NT2/D1 (cell line): Measurements from ENCODE around the gene PNPLA3.

Experiments used
- DNase-seq: peaks from one replicate; pipeline ENCODE4 v3.0.0-alpha.2; 2011; ENCODE audit warnings: low read depth, low spot score
- H3K27me3 ChIP-seq: 2 replicates; pipeline ENCODE4 v1.6.0; 2011; ENCODE audit warnings: mild to moderate bottlenecking; ENCODE audit not compliant: insufficient read length, insufficient read depth
- H3K36me3 ChIP-seq: 2 replicates; pipeline ENCODE4 v1.6.1; 2011; ENCODE audit warnings: mild to moderate bottlenecking, low read length, mixed read lengths; ENCODE audit not compliant: insufficient read depth, insufficient read length
- H3K4me1 ChIP-seq: 2 replicates; pipeline ENCODE4 v1.5.1; 2011; ENCODE audit not compliant: insufficient read depth, insufficient read length
- H3K4me3 ChIP-seq: 2 replicates; pipeline ENCODE4 v1.5.1; 2011; ENCODE audit warnings: low read depth; ENCODE audit not compliant: insufficient read length
- H3K9ac ChIP-seq: 2 replicates; pipeline ENCODE4 v1.6.0; 2011; ENCODE audit warnings: low read depth; ENCODE audit not compliant: insufficient read length
- H3K9me3 ChIP-seq: 2 replicates; pipeline ENCODE4 v1.5.1; 2011; ENCODE audit warnings: mild to moderate bottlenecking, low read length; ENCODE audit not compliant: insufficient read depth
- SUZ12 ChIP-seq: IDR thresholded peaks from 2 replicates; pipeline ENCODE4 v1.6.1; 2011; ENCODE audit not compliant: insufficient read length, insufficient read depth; ENCODE audit errors: extremely low read depth
- YY1 ChIP-seq: IDR thresholded peaks from 2 replicates; pipeline ENCODE4 v1.6.1; 2011; ENCODE audit not compliant: insufficient read length, insufficient read depth
- ZNF274 ChIP-seq: IDR thresholded peaks from 2 replicates; pipeline ENCODE4 v1.6.1; 2011; ENCODE audit warnings: mild to moderate bottlenecking, low read depth, low read length

The PNPLA3 gene

GRCh38 chr22:43971112-43971511, 47.5 kb downstream of the PNPLA3 start:
- no peak overlapping the region for H3K9ac ChIP-seq

GRCh38 chr22:43972931-43973462, 49.4 kb downstream of the PNPLA3 start:
- Histone ChIP-seq H3K4me1 (no peaks in the 10 kb centered on the region), H3K9ac (no peak overlapping the region), H3K36me3 (peaks cover 87% of the 10 kb centered on the region), H3K27me3 (no peaks in the 10 kb centered on the region), H3K9me3 (no peaks in the 10 kb centered on the region), H3K4me3 (no peak overlapping the region)
- TF ChIP-seq YY1 (no peak), SUZ12 (no peak), ZNF274 (no peak)
- DNase-seq, result no peak

More at GRCh38 chr22:43971112-43971511, 47.5 kb downstream of the PNPLA3 start:
- H3K4me1 ChIP-seq, result no peaks in the 10 kb centered on the region
- DNase-seq, result no peak
- H3K9me3 ChIP-seq, result no peaks in the 10 kb centered on the region
- no peaks in the 10 kb centered on the region for H3K27me3 ChIP-seq
- peaks cover 82% of the 10 kb centered on the region for H3K36me3 ChIP-seq
- TF ChIP-seq YY1 (no peak), SUZ12 (no peak), ZNF274 (no peak)
- H3K4me3 ChIP-seq, result no peak overlapping the region

- H3K9me3 ChIP-seq, result no peaks in the 10 kb centered on the region
- H3K9ac ChIP-seq, result no peak overlapping the region
- H3K36me3 ChIP-seq, result peaks cover 85% of the 10 kb centered on the region
- no peak for DNase-seq
- H3K27me3 ChIP-seq, result no peaks in the 10 kb centered on the region
- H3K4me3 ChIP-seq, result no peak overlapping the region
- TF ChIP-seq YY1 (no peak), SUZ12 (no peak), ZNF274 (no peak)
- H3K4me1 ChIP-seq, result no peaks in the 10 kb centered on the region
These were observed 50.5 kb downstream of the PNPLA3 start for GRCh38 chr22:43974028-43974545.

- TF ChIP-seq YY1 (no peak), ZNF274 (no peak), SUZ12 (no peak)
- H3K9me3 ChIP-seq, result no peaks in the 10 kb centered on the region
- DNase-seq, result no peak
- no peak overlapping the region for H3K9ac ChIP-seq
- no peaks in the 10 kb centered on the region for H3K27me3 ChIP-seq
- no peak overlapping the region for H3K4me3 ChIP-seq
- no peaks in the 10 kb centered on the region for H3K4me1 ChIP-seq
- peaks cover 83% of the 10 kb centered on the region for H3K36me3 ChIP-seq
These were observed 51.4 kb downstream of the PNPLA3 start for GRCh38 chr22:43975041-43975440.

- no peak for TF ChIP-seq ZNF274
- TF ChIP-seq YY1, result no peak
- no peak for TF ChIP-seq SUZ12
- Histone ChIP-seq H3K9ac (no peak overlapping the region), H3K9me3 (no peaks in the 10 kb centered on the region), H3K4me3 (no peak overlapping the region), H3K27me3 (no peaks in the 10 kb centered on the region), H3K36me3 (peaks cover 87% of the 10 kb centered on the region), H3K4me1 (no peaks in the 10 kb centered on the region)
- no peak for DNase-seq
These were observed 53.5 kb downstream of the PNPLA3 start for GRCh38 chr22:43976861-43977795.

- H3K36me3 ChIP-seq, result peaks cover 82% of the 10 kb centered on the region
These were observed 55.0 kb downstream of the PNPLA3 start for GRCh38 chr22:43978558-43978957.

GRCh38 chr22:43980579-43980978, 57.0 kb downstream of the PNPLA3 start:
- Histone ChIP-seq H3K4me3 (no peak overlapping the region), H3K36me3 (peaks cover 77% of the 10 kb centered on the region), H3K9ac (no peak overlapping the region), H3K9me3 (no peaks in the 10 kb centered on the region), H3K4me1 (no peaks in the 10 kb centered on the region), H3K27me3 (no peaks in the 10 kb centered on the region)
- TF ChIP-seq SUZ12, result no peak
- no peak for TF ChIP-seq YY1
- TF ChIP-seq ZNF274, result no peak
- no peak for DNase-seq

More at GRCh38 chr22:43978558-43978957, 55.0 kb downstream of the PNPLA3 start:
- no peak for DNase-seq
- Histone ChIP-seq H3K4me1 (no peaks in the 10 kb centered on the region), H3K4me3 (no peak overlapping the region), H3K9me3 (no peaks in the 10 kb centered on the region), H3K9ac (no peak overlapping the region), H3K27me3 (no peaks in the 10 kb centered on the region)
- TF ChIP-seq ZNF274 (no peak), SUZ12 (no peak), YY1 (no peak)
